Activated CD8-positive, alpha-beta memory T cell treated with anti-CD3 and anti-CD28 coated beads for 24 hours (primary cell): ENCODE data around the gene UBE2E1.
"Not testable (repeated sequence)": the region's sequence is repeated elsewhere in the genome, so short reads cannot be mapped to it uniquely, and the experiment has no call there.

Source experiments
- DNase-seq: peaks from one replicate; pipeline ENCODE4 v3.0.0-alpha.2; 2020

The UBE2E1 gene

DNA sequence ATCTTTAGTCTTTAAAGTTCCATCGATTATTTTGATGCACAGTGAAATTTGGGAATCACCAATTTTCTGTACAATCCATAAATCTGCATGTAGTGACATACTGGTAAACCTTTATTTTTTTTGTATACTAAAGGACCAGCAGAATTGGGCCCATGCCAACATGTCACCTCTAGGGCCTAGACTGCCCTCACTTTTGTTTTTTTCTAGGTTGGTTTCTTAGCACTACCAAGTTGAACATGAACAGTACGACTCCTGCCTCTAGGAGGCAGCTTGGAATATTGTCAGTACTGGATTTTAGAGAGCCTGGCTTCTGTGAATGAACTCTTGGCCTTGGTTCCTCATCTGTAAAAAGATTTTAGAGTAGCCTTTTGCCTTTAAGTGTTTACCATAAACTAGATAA, 78.7 kb downstream of the UBE2E1 start:
- DNase-seq, result no peak

DNA sequence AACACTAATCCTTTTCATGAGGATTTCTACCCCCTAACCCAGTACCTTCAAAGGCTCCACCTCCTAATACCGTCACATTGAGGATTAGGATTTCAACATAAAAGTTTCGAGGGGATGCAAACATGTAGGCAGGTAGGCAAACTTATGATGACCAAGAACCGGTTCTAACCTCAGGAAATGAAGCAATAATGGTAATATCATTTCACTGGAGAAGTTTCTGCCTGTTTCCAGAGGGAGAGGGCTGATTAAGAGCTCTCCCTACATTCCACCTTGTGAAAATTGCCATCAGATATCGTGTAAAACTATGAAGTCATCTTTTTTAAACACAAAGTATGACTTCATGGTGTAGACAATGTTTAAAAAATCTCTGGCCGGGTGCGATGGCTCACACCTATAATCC, 79.5 kb downstream of the UBE2E1 start:
- DNase-seq, result no peak

DNA sequence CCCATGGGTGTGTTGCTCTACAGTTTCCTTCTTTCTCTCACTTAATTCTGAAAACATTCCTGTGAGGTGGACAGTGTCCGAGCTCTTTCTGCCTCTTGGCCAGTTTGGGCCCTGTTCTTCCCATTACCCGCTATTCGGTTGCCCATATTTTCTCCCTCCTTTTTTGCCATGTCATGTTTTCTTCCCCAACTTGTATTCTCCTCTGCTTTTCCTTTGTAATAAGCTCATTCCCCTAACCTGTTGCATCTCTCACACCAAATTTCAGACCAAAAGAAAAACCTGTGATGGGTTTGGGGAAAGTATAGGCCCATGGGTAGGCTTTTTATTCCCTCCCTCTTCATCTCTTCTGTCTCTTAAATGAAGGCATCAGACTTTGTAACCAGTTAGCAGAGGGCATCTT, 80.6 kb downstream of the UBE2E1 start:
- no peak for DNase-seq

- no peak for DNase-seq
Observed at GRCh38 chr3:23888617-23889228, 83.0 kb downstream of the UBE2E1 start.

DNA sequence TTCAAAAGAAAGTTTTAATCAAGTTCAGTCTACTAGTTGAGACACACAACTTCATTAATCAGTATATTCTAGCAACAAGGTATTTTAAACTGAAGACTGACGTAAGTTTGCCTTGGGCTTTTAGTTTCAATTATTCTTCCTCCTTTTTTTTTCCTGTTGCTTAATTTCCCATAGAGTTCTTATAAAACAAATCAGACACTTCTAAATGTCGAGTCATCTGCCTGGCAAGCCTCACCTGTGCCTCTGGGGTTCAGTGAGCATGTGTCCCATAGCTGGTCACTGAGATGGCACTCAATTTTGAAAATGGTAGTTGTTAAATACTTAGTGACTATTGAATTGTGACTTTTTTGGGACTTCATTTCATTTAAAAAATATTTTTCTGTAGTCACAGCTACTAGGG, 83.6 kb downstream of the UBE2E1 start:
- DNase-seq, result no peak

GRCh38 chr3:23889950-23890349, 84.2 kb downstream of the UBE2E1 start:
- no peak for DNase-seq

DNA sequence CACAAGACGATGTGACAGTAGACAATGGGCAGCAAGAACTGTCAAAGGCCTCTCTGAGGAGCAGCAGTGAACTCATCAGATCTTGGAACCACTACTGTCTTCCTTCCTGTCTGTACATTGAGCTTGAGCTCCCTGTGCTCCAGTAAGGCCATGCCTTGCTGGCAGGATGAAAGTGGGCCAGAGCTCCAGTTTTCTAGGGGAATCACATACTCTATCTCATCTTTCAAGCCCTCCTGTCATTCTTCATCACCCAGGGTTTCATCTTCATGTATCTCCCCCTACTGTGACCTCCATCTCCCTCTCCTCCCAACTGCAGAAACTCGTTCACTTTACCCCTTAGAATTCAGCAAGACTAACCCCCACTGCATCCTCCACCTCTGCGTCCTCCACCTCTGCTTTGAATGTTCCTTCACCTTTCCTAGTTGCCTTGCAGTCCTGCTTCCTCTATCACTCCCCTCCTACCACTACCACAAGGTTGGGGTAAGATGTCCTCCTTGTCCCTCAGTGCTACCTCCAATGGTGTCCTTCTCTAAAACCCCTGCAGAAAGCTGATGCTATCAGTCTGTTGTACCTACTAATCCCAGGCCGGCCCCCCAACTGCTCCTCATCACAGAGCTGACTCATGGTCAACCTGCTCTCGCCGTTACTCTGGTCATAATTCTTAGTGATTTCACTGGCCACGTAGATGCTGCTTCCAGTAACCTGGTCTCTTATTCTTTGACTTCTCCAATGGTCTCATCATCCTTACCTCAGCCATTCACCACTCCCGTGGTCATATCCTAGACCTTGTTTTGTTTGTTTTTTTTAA, 88.7 kb downstream of the UBE2E1 start:
- DNase-seq, result no peak

GRCh38 chr3:23895181-23895580, 89.4 kb downstream of the UBE2E1 start:
- no peak for DNase-seq

GRCh38 chr3:23900744-23901143, 95.0 kb downstream of the UBE2E1 start:
- DNase-seq, result no peak

DNA sequence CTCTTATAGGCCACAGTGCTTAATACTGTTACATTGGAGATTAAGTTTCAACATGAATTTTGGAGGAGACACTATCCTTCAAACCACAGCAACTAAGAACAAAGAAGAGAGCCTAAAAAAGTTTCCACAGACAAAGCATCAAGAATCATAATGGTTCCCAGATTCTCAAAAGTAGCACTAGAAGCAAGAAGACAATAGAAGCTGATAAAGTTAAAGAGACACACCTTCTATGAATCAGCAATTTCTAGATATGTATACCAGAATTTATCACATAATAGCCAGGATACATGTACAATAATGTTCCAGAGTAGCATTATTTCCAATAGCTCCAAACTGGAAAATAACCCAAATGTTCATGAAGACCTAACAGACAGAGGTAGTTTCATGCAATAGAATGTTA, 98.8 kb downstream of the UBE2E1 start:
- DNase-seq, result no peak

- no peak for DNase-seq
Observed at GRCh38 chr3:23909341-23909740, 103.6 kb downstream of the UBE2E1 start.

DNA sequence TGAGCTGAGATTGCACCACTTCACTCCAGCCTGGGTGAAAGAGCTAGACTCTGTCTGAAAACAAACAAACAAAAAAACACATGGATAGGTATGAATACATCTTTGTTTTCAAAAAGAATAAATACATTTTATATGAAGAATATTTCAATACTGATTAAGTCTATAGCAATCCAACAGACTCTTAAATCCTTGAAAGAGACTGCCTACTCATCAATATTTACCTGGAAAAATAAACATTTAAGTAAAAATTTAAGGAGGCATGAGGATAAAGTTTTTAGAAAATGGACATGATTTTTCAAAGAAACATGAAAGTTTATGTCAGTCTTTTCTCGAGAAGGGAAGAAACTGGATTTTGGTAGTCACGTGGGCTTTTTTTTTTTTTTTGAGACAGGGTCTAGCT, 105.6 kb downstream of the UBE2E1 start:
- DNase-seq, result no peak

DNA sequence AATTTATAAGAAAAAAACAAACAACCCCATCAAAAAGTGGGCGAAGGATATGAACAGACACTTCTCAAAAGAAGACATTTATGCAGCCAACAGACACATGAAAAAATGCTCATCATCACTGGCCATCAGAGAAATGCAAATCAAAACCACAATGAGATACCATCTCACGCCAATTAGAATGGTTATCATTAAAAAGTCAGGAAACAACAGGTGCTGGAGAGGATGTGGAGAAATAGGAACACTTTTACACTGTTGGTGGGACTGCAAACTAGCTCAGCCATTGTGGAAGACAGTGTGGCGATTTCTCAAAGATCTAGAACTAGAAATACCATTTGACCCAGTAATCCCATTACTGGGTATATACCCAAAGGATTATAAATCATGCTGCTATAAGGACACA, 106.6 kb downstream of the UBE2E1 start:
- DNase-seq, result not testable (repeated sequence)

- no peak for DNase-seq
Observed at GRCh38 chr3:23913182-23913581, 107.4 kb downstream of the UBE2E1 start.

DNA sequence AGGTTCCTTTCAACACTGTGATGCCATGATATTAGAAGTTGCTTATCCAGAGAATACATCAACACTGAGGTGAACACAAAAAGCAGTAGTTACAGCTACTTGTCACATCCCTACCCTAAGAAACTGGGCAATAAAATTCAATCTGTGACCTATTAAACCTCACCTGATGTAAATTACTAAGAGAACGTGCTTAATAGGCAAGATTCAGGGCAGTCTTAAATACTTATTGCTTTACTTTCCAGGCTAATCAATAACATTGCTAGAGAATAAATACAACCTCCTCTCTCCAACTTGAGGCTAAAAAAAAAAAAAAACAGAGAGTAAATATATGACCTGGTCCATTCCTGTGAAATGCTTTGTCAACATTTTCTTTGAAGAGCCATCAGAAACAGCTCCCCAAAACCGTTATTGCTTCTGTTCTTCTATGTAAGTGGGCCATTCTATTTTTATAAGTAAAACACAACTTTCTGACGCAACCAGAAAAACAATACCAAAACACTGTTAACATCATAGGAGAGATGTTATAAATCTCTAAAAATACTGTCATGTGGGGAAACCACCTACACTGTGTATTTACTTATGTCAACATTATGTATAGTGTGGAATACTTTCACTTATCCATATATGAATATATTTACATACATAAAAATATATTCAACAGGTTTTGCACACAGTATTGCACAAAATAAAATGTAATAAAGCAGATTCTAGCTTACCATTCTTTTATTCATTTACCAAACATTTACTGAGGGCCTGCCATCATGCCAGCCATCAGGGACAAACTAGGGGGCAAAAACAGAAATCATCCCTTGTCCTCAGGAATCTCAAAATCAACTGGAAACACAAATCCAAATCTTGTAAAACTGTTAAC, 108.4 kb downstream of the UBE2E1 start:
- DNase-seq, result no peak

DNA sequence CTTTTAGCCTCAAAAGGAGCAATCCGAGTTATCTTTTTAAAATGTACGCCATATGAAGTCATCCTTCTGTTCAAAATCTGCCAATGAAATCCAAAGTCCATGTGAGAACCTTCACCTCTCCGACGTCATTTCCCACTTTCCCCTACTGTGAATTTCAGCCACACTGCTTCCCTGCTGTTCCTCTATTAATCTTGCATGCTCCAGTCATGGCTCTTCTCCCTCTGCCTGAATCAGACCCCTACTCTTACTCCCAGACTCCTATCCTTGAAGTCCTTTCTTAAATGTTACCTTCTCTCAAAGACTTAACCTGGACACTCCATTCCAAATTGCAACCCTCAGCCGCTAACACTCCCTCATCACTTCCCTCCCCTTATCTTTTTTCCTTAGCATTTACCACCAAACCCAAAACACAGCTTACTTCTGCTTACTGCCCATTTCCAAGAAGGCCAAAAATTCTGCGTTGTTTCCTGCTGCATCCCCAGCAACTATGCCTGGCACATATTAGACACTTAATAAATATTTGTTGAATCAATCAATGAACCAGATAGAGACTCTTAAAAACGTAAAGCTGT, 109.9 kb downstream of the UBE2E1 start:
- DNase-seq, result no peak

- no peak for DNase-seq
Observed at GRCh38 chr3:23916152-23916885, 110.6 kb downstream of the UBE2E1 start.

- peak; percentile 96 for DNase-seq
Observed at GRCh38 chr3:23916886-23917678, 111.3 kb downstream of the UBE2E1 start, which contains the start of the genes NKIRAS1 and RPL15. NKIRAS1 (minus strand) TSS chr3:23916990; CDS start chr3:23910904, 6,086 bp downstream. RPL15 (plus strand) TSS chr3:23917132; CDS start chr3:23917860, 728 bp downstream.

DNA sequence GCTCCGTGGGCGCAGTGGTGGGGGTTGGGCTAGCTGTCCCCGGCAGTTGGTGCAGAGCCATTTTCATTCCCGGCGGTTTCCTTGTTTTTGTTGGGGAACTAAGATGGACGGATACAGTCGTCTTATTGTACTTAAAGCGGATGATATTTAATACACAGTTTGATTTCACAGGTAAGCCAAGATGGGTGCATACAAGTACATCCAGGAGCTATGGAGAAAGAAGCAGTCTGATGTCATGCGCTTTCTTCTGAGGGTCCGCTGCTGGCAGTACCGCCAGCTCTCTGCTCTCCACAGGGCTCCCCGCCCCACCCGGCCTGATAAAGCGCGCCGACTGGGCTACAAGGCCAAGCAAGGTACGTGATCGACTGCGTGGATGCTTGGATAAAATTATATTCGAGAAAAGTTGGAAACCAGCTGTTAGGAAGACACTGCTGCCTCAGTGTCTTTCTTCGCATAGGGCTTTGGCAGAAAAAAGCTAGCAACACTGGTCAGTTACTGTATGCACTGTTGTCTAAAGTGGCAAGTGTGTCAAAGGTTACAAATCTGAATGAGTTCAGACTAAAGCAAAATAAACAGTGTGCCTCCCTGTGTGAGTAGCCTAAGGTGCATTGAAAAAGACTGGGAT, 112.0 kb downstream of the UBE2E1 start:
- DNase-seq, result not testable (repeated sequence)

- not testable (repeated sequence) for DNase-seq
Observed at GRCh38 chr3:23918331-23918730, 112.6 kb downstream of the UBE2E1 start.

DNA sequence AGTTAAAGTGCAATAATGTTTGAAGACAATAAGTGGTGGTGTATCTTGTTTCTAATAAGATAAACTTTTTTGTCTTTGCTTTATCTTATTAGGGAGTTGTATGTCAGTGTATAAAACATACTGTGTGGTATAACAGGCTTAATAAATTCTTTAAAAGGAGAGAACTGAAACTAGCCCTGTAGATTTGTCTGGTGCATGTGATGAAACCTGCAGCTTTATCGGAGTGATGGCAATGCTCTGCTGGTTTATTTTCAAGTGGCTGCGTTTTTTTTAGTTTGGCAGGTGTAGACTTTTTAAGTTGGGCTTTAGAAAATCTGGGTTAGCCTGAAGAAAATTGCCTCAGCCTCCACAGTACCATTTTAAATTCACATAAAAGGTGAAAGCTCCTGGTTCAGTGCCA, 113.9 kb downstream of the UBE2E1 start:
- DNase-seq, result no peak
